Ovary (tissue), 9 donors: ENCODE data around the gene HDLBP. TPM values are rescaled to one million over a fixed set of nuclear protein-coding genes. Genes with fewer than 3 reads are reported as not detected.
"Not testable (repeated sequence)": the region's sequence is repeated elsewhere in the genome, so short reads cannot be mapped to it uniquely, and the experiment has no call there.

Experiments
- DNase-seq, 5 donors: peaks; one replicate each; pipeline ENCODE4 v3.0.0-alpha.2; 2019 to 2020
- H3K27ac ChIP-seq, 2 donors: fragments of 200-600 bp; one replicate each; pipeline versions ENCODE4 v1.5.1 to v1.8.0; 2019 to 2022
- H3K27me3 ChIP-seq: fragments of 200-600 bp; one replicate; pipeline ENCODE4 v1.8.0; 2022
- H3K36me3 ChIP-seq: fragments of 200-600 bp; sonication (generic); one replicate; pipeline ENCODE4 v1.5.1; 2019
- H3K4me1 ChIP-seq: one replicate; pipeline ENCODE4 v1.8.1; 2013; ENCODE audit warnings: mild to moderate bottlenecking, moderate library complexity; ENCODE audit not compliant: insufficient read depth
- H3K4me3 ChIP-seq: fragments of 200-600 bp; sonication (generic); one replicate; pipeline ENCODE4 v1.5.1; 2017
- H3K9me3 ChIP-seq, 2 donors: fragments of 200-600 bp in 1 of 2; sonication (generic) in 1 of 2; one replicate each; pipeline versions ENCODE4 v1.5.1 to v1.8.1; 2013 to 2019; ENCODE audit warnings: mild to moderate bottlenecking in 1 of 2, moderate library complexity in 1 of 2
- CTCF ChIP-seq, 3 donors: fragments of 450-650 bp in 2 of 3; fragments of 200-600 bp in 1 of 3; IDR thresholded peaks; one replicate each; pipeline versions ENCODE4 v1.5.1 to v1.8.0; 2016 to 2022; ENCODE audit warnings: antibody characterized with exemption in 3 of 3, mild to moderate bottlenecking in 1 of 3
- EP300 ChIP-seq: sonication (generic); formaldehyde crosslinking; IDR thresholded peaks from one replicate; pipeline ENCODE4 v1.6.1; 2017; ENCODE audit warnings: antibody characterized with exemption
- POLR2A ChIP-seq: fragments of 450-650 bp; IDR thresholded peaks from one replicate; pipeline ENCODE4 v1.6.1; 2017; ENCODE audit warnings: antibody characterized with exemption, mild to moderate bottlenecking, moderate library complexity
- WGBS, 3 donors: extraction: QIAGEN DNeasy Blood & Tissue Kit in 1 of 3; methylation state at CpG; one replicate each; pipeline versions ENCODE4 v1.1.5 to v1.1.7; 2013 to 2017; 5-methylcytosine and 5-hydroxymethylcytosine counted together
- intact Hi-C, 4 donors: fragments of 100-400 bp; cut with DNase I; formaldehyde crosslinking; loops; one replicate each; pipeline versions ENCODE4 v1.11.0 to v1.15.1; 2022 to 2023
- polyA plus RNA-seq, 2 donors: library from polyadenylated mRNA; stranded (reverse); fragments of 200-250 nt in 1 of 2; fragments of 350-450 nt in 1 of 2; fragmentation: Illumina TruSeq in 1 of 2; extraction: RNeasy Lipid Tissue Mini Kit (QIAGEN cat#74804) in 1 of 2; gene quantifications; one replicate each; pipeline ENCODE4 v1.2.3, GENCODE V29; 2013 to 2014
- total RNA-seq, 7 donors: library from RNA; depleted of rRNA in 2 of 7; stranded (reverse); fragments of >200 nt in 2 of 7; fragmentation: NEBNext Ultra II Directional in 3 of 7; extraction: Animal tissue kit (Norgen Biotek cat#: 25700) in 3 of 7; gene quantifications; one replicate each; pipeline versions ENCODE4 v1.1.0 to v1.2.4, GENCODE V29; 2016 to 2023
- donor health status: DM: no; HTN: no; CAD: no; lungs with moderate emphysema.
- donor health status: DM: no; HTN: no; CAD: no.
- donor health status: Bipolar disorder and iron deficiency.
- donor health status: DM: yes; HTN: yes; CAD: no.
- donor health status: DM: no; HTN: no; CAD: no.
- donor health status: DM: yes; HTN: yes; CAD: no.

HDLBP gene
- total and polyA plus RNA-seq, 9 donors = 145 to 616 (median 359) TPM

DNA sequence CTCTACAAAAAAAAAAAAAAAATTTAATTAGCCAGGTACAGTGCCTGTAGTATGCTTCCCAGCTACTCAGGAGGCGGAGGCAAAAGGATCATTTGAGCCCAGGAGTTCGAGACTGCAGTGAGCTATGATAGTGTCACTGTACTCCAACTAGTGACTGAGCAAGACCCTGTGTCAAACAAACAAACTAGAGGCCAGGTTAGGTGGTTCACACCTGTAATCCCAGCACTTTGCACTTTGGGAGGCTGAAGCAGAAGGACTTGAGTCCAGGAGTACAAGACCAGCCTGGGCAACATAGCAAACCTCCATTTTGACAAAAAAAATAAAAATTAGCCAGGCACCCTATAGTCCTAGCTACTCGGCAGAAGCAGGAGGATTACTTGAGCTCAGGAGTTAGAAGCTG lies 13.4 kb downstream of the HDLBP start:
- Histone ChIP-seq H3K27ac (no peak overlapping the region), H3K36me3 (no peaks in the 10 kb centered on the region), H3K4me3 (no peak overlapping the region), H3K4me1 (peaks cover 11% of the 10 kb centered on the region), H3K9me3 (no peaks in the 10 kb centered on the region), H3K27me3 (no peaks in the 10 kb centered on the region)
- no peak for TF ChIP-seq CTCF (IDR thresholded peaks at IDR 0.05)
- TF ChIP-seq EP300 = no peak
- TF ChIP-seq POLR2A = no peak
- 87 to 90% (median 88%) methylated on average over 3 of the region's 3 CpGs for WGBS, 3 donors
- DNase-seq = no peak
- intact Hi-C loops = no loop called here

DNA sequence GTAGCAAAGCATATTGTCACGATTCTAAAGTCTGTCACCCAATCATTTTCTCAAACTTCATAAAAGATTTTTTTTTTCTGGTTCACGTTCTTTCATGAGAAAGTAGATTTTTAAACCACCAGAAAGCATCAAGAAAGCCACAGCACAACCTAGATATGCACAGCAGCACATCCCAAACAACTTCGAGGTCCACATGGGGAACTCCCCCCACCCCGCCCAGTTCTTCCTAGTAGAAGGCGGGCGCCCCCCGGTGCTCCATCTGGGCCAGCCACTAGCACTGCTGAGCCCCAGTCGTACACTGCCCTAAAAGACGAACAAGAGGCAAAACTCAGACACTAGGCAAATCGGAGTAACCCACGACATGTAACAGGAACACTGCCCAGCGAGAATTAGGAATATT lies 15.5 kb downstream of the HDLBP start:
- no peaks in the 10 kb centered on the region for H3K36me3 ChIP-seq
- no peak overlapping the region for H3K27ac ChIP-seq
- no peaks in the 10 kb centered on the region for H3K27me3 ChIP-seq
- DNase-seq = no peak
- intact Hi-C loops = no loop called here
- no peaks in the 10 kb centered on the region for H3K9me3 ChIP-seq
- peaks cover 11% of the 10 kb centered on the region for H3K4me1 ChIP-seq
- 82 to 85% (median 83%) methylated on average over 12 of the region's 12 CpGs for WGBS, 3 donors
- H3K4me3 ChIP-seq = no peak overlapping the region
- TF ChIP-seq POLR2A (no peak), EP300 (no peak), CTCF (IDR thresholded peaks at IDR 0.05) (no peak)

GRCh38 chr2:241298673-241299072 lies 16.8 kb downstream of the HDLBP start:
- Histone ChIP-seq H3K9me3 (no peaks in the 10 kb centered on the region), H3K27ac (no peak overlapping the region), H3K4me1 (peaks cover 11% of the 10 kb centered on the region), H3K4me3 (no peak overlapping the region), H3K27me3 (no peaks in the 10 kb centered on the region), H3K36me3 (no peaks in the 10 kb centered on the region)
- no peak for DNase-seq
- TF ChIP-seq EP300 (no peak), POLR2A (no peak)
- WGBS, 3 donors = 89 to 96% (median 95%) methylated on average over 5 of the region's 5 CpGs
- intact Hi-C loops = no loop called here

GRCh38 chr2:241296767-241297166 lies 18.7 kb downstream of the HDLBP start:
- H3K4me1 ChIP-seq = peaks cover 2% of the 10 kb centered on the region
- H3K4me3 ChIP-seq = no peak overlapping the region
- intact Hi-C loops = no loop called here
- 94 to 97% (median 97%) methylated on average over 8 of the region's 8 CpGs for WGBS, 3 donors
- no peak overlapping the region for H3K27ac ChIP-seq
- TF ChIP-seq CTCF (IDR thresholded peaks at IDR 0.05) (no peak), POLR2A (no peak), EP300 (no peak)
- no peak for DNase-seq
- H3K36me3 ChIP-seq = no peaks in the 10 kb centered on the region
- H3K27me3 ChIP-seq = no peaks in the 10 kb centered on the region
- H3K9me3 ChIP-seq = no peaks in the 10 kb centered on the region

DNA sequence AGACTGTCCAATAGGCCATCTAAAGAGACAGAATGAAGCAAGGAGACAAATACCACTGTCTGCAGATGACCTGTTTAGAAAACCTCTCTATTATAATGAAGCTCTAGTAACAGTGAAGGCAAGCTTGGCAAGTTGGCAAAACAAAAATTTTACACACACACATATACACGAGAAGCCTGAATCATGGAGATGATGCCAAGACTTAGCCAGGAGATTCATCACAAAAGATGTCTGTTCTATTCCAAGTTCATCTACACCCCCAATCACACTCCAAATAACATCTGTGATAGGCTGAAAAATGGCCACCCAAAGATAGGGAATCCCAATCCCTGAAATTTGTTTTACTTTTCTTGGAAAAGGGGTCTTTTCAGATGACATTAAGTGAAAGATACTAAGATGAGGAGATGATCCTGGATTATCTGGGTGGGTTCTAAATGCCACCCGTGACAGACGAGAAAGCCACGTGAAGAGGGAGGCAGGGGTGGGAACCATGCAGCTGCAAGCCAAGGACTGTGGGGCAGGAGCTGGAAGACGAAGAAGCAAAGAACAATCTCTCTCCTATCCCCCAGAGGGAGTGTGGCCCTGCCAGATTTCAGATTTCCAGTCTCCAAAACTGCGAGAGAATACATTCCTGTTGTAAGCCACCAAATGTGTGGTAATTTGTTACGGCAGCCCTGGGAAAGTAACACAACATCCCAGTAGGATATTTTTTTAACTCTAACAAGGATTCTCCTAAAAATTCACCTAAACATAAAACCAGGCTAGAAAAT lies 20.0 kb downstream of the HDLBP start:
- Histone ChIP-seq H3K27ac (no peak overlapping the region), H3K27me3 (no peaks in the 10 kb centered on the region), H3K36me3 (no peaks in the 10 kb centered on the region), H3K9me3 (no peaks in the 10 kb centered on the region), H3K4me3 (no peak overlapping the region), H3K4me1 (peaks cover 2% of the 10 kb centered on the region)
- TF ChIP-seq POLR2A = no peak
- TF ChIP-seq CTCF (IDR thresholded peaks at IDR 0.05) = no peak
- TF ChIP-seq EP300 = no peak
- DNase-seq = no peak
- WGBS, 3 donors = 86 to 88% (median 87%) methylated on average over 7 of the region's 7 CpGs
- intact Hi-C loops = no loop called here

GRCh38 chr2:241293378-241293797 lies 22.1 kb downstream of the HDLBP start:
- WGBS, 3 donors = 67 to 76% (median 68%) methylated on average over 7 of the region's 7 CpGs
- H3K4me1 ChIP-seq, H3K27me3 ChIP-seq, intact Hi-C loops, H3K36me3 ChIP-seq, H3K27ac ChIP-seq, H3K4me3 ChIP-seq, H3K9me3 ChIP-seq, DNase-seq: not testable (repeated sequence)
